T-helper 22 cell (primary cell): Measurements from ENCODE around the gene SIK2.
"Not testable (repeated sequence)": the region's sequence is repeated elsewhere in the genome, so short reads cannot be mapped to it uniquely, and the experiment has no call there.

Experiments
- DNase-seq: peaks from one replicate; pipeline ENCODE4 v3.0.0-alpha.2; 2020; ENCODE audit warnings: low read depth

Gene SIK2

DNA sequence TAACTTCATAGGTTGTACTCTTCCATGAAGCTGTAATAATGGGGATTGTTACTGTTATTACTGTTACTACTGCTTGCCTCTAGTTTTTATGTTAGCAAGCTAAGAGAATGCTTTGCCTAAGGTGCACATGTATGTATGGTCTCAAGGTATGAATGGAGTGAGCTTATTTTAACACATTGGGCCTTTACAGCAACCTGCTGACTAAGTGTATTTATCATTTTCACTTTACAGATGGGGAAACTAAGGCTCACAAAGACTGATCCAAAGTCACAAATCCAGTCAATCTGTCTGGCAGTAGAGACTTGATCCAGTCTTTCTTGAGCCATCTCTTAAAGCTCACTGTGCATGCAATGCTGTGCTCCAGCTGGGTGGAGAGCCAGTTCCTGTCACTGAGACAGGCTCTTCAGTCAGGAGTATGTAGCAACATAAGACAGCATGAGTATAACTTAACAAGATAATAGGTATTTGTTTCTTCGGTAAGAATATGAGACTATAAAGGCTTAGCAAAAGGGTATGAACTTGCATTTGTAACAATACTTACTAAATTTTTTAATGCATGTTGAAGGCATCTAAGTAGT is 97.4 kb downstream of the SIK2 start:
- no peak for DNase-seq

DNA sequence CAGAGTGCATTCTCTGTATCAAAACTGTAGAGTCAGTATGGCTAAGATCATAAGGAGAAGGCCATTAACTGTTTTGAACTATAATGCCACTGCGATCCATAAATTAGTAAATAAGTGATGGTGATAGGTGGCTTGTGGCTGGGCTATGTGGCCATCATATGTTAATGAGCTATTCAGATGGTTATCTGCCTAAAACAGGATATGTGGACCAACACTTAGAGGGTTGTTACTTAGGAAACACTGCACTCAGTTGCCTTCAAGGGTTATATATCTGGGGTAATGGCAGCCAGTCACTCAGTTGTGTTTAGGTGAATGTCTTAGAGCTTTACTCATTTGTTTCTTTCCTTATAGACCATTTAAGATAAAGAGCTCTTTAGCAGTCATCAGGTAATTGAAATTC is 97.9 kb downstream of the SIK2 start:
- DNase-seq: no peak

DNA sequence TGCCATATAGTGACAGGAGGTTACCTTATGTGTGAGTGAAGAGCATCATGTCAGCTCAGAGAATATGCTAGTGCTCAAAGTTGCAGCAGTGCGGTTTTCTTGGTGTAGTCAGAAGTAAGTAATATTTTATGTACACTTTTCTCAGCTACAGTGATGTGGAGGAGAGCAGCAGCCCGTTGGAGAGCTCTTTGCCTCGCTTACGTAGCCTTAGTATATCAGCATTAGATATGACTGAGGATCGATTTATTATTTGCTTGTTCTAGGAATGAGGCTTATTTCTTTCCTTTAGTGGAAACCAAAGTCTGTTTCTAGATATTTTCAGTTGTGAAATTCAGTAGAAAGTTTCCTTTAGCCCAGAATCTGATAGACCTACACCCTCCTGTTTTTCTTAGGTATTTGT is 100.4 kb downstream of the SIK2 start:
- no peak for DNase-seq

DNA sequence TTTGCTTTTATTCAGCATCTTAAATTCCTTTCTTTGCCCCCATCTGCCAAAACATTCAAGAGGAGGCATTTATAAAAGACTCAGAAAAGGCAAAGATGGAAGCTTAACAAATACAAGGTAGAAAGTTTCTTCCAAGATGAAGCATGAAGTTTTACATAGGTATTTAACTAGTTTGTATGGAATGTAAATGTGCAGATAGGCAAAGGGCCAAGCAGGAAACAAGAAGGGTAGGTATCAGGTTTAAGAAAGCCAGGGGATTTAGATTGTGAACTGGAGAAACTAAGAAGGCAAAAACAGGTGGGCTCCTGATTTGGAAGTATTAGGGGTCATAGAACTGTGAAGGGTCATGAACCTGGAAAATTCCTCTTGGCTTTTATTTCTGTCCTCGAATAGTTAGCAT is 101.3 kb downstream of the SIK2 start:
- no peak for DNase-seq

DNA sequence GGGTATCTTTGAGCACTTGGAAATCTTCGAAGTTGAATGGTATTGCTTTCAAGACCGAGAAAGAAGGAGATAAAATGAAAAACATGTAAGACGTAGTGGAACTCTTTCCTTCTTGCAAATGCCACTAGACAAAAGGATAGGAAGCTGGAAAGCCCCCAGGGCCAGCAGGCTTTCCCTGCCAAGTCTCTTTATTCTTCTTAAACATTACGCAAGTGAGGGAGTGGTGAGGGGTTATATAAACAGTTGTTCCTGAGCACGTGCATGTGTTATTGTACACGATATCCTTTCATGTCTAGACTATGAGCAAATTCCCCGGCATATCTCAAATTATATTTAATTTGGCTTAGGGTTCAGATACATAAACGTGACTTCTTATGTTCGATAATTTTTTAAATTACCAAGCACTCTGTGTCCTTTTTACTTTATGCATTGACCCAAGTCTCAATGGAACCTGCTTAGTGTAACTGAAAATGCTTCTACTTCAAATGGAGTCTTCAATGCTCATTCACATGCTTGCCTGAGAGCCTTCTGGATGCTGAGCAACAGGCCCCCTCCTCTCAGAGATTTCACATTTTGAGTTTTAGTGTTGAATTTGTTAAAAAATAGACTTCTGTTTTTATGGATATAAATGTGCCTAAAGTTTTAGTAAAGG is 104.9 kb downstream of the SIK2 start:
- no peak for DNase-seq

DNA sequence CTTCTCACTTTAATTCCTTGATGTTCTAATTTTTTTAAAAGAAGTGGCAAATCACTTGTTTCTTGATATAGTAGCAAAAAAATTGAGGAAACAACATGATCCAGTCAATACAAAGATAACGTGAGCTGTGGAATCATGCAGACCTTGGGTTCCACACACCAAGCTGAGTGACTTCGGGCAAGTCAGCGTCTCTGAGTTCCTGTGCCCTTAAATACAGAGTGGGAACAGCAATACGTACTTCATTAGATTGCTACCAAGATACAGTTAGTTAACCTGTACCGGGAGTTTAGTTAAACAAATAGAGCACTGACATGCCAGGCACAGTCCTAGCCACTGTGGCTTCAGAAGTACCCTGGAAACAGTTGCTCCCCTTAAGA is 105.4 kb downstream of the SIK2 start:
- no peak for DNase-seq

DNA sequence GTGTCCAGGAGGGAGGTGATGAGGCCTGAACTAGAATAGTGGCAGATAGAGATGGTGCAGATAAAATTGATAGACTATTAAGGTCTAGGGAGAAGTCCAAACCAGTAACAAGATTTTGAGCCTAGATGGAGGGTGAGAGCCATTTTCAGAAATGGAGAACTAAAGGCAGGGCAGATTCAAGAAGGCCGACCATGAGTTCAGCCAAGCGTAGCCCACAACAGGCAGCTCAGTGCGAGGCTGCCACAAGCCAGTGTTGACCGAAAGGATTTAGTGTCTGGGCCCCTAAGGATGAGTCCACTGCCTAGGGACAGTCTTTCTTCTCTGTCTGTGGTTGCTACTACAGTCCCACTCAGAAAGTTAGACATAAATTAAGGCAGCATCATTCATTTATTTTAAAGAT is 112.3 kb downstream of the SIK2 start:
- DNase-seq: no peak

DNA sequence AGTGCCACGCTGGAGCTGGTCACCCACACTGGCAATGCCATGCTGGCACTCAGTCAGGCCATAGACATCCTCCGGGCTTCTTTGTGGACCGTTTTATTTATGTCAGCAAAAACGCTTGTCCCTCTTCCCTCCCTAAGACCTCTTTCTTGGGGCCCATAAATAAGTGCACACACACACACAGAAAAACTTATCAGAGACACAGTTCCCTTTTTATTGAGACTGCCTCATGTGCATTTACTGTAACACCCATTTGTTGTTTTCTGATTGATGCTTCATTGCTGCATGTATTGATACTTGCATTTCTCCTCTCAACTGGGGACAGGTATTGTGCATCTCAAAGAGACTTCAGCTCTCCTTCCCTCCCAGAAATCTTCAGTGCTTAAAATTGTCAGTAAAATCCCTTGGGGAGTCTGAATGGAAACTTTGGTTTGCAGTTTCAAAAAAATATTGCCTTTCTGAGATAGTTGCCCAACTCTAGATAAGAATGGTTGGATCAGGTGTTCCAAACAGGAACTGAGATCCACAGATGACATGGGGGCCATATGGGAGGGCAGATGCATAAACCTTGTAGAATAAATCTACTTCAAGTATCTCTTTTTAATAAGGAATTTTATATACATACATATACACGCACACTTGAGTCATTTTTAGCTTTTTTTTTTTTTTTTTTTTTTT is 113.0 kb downstream of the SIK2 start:
- DNase-seq: no peak

DNA sequence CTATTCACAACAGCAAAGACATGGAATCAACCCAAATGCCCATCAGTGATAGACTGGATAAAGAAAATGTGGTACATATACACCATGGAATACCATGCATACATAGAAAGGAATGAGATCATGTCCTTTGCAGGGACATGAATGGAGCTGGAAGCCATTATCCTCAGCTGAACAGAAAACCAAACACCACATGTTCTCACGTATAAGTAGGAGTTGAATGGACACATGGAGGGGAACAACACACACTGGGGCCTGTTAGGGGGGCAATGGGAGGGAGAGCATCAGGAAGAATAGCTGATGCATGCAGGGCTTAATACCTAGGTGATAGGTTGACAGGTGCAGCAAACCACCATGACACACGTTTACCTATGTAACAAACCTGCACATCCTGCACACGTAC is 115.4 kb downstream of the SIK2 start:
- DNase-seq: not testable (repeated sequence)

DNA sequence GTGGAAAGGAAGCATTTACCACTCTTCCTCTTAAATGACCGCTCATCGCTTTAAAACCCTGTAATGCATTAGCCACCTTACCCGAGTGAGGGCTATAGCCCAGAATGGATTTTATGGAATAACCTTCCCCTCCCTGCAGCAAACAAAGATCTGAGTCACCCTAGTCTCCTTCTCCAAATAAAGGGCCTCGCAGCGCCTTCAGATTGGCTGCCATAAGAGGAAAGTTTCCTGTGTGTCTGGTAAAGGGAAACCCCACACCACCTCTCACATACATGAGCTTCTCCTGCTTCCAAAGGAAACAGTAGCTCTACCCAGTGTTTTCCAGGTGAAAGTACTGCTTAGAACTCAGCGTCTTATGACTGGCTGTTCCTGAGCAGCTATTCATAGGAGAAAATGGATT is 116.2 kb downstream of the SIK2 start:
- no peak for DNase-seq

DNA sequence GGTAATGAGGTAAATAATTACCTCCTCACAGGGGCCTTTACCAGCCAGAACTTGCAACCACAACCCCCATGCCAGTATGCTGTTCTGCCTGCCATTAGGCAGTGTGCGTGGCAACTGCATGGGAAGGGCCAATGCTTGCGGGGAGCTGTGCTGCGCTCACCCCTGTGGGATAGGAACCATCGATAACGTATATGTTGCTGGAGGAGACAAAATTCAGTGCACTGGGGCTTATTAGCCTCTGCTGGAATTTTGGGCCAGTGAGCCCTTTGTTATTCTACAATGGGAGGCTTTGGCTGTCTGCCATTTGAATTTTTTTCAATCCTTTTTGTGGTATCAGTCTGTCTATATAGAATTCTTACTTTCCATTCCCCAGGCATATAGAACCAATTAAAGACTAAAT is 116.6 kb downstream of the SIK2 start:
- DNase-seq: no peak

DNA sequence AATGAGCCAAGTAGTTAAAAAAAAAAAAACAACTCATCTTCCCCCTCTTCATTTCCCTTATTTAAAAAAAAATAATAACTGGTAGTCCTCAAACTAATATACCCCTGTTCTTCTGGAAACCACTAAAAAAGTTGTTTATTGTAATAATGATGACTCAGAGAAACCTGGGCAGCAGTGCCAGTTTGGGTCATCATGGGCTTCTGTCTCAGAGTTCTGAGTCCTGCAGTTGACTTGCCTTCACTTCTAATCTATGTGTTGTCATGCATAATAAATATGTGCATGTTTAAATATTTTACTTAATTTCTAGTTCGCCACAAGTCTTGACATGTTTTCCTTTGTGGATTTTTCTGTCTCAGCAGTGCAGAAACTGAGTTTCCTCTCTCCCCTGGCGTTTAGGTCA is 117.1 kb downstream of the SIK2 start:
- no peak for DNase-seq

DNA sequence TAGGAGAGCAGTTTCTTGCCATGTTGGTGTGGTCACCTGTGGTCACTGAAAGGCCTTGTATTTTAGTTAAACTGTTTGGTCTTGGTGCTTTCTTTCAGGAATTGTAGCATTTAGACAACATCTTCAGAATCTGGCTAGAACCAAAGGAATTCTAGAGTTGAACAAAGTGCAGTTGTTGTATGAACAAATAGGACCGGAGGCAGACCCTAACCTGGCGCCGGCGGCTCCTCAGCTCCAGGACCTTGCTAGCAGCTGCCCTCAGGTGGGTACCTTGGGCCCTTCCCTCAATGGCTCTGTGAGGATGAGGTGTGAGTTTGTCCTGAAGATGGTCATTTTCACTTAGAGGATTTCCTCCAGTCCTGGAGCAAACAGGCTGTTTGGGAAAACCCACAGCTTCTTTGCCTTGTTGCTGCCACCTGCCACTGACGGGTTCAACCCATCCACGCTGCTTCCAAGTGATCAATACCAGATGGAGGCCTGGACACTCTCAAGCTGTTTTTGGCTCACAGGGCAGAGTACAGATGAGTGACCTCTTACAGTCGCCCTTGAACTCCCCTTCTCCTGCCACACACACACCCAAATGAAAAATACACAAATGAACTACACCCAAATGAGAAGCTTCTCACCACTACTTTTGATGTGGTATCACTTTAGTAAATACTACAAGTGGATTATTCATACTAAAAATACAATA is 118.7 kb downstream of the SIK2 start:
- no peak for DNase-seq

DNA sequence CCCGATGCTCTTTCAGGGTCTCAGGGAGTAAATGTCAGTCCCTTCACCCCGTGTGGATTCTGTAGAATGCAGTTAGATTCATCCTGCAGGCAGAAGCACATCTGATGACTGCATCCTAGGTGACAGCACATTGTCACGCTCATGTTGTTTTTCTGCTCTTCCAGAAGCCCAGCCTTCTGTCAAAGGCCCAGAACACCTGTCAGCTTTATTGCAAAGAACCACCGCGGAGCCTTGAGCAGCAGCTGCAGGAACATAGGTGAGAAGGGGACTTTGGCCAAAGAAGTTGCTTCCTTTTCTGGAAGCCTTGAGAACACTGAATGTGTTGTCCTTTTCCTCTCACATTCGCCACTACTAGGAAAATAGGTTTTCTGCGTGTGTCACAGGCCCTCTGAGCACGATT is 120.3 kb downstream of the SIK2 start:
- no peak for DNase-seq

DNA sequence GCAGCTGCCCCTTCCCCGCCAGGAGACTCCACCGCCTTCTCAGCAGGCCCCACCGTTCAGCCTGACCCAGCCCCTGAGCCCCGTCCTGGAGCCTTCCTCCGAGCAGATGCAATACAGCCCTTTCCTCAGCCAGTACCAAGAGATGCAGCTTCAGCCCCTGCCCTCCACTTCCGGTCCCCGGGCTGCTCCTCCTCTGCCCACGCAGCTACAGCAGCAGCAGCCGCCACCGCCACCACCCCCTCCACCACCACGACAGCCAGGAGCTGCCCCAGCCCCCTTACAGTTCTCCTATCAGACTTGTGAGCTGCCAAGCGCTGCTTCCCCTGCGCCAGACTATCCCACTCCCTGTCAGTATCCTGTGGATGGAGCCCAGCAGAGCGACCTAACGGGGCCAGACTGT is 121.3 kb downstream of the SIK2 start:
- no peak for DNase-seq

DNA sequence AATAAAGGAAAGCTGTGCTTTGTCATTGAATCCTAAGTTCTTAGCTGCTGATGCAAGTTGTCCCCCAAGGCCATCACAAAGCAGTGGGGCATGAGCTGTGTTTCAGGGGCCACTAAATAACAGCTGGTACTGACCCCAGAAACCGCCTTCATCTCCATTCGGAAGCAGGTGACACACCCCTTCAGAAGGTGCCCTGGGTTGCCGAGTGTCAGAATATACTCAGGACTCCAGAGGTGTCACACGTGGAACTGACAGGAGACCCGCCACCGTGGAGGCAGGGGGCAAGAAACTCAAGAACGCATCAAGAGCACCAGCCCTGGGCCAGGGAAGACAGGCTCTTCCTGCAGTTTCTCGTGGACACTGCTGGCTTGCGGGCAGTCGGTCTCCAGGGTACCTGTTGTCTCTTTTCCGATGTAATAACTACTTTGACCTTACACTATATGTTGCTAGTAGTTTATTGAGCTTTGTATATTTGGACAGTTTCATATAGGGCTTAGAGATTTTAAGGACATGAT is 122.4 kb downstream of the SIK2 start:
- DNase-seq: no peak

DNA sequence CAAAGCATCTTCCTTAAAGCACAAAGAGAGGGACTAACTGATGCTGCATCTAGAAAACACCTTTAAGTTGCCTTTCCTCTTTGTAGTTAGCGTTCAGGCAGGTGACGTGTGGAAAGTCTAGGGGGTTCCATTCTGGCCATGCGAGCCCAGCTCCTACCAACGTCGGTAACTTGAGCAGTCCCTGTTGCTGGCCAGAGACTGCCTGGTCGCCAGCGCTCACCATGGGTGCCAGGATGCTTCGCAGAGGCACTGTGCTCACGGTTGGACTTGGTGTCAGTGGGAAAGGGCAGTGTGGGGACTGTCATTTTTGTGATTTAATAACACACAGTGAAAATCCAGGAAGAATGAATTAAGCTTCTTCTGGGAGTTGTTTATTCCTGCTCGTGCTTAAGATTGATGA is 123.4 kb downstream of the SIK2 start:
- DNase-seq: no peak

DNA sequence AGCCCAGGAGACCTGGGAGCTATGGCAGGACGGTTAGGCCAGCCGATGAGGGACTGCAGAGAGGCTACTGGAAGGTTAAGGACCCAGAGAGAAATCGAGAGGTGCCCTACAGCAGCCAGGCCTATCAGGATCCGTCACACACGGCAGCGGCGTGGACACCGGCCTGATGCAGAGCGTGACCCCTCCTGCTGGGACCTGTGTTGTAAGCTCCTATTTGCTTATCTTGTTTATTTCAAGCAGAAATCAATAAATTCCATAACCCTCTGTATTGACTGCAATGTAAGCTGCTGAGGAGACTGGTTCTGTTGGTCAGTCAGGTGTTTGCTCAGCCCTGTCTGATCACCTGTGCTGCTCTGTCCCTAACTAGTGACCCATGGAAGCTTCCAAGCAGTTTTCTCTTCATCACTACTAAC is 124.1 kb downstream of the SIK2 start:
- no peak for DNase-seq

DNA sequence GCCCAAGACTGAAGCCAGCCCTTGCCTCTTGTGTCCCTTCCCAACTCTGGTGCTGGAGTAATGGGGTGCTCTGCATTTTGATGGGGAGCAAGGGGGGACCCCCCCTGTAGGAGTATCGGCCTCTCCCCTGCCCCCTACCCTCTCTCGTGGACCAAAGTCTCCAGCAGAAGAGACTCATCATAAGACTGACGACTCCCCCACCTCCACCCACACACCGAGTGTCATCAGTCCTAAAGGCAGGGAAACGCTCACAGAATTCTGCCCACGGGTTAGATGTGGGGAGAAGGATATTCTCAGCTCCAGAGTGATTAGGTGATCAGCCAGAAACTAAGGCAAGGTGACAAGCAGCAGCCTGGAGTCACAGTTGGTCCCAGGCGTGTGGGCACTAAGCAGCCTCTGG is 125.2 kb downstream of the SIK2 start:
- no peak for DNase-seq

DNA sequence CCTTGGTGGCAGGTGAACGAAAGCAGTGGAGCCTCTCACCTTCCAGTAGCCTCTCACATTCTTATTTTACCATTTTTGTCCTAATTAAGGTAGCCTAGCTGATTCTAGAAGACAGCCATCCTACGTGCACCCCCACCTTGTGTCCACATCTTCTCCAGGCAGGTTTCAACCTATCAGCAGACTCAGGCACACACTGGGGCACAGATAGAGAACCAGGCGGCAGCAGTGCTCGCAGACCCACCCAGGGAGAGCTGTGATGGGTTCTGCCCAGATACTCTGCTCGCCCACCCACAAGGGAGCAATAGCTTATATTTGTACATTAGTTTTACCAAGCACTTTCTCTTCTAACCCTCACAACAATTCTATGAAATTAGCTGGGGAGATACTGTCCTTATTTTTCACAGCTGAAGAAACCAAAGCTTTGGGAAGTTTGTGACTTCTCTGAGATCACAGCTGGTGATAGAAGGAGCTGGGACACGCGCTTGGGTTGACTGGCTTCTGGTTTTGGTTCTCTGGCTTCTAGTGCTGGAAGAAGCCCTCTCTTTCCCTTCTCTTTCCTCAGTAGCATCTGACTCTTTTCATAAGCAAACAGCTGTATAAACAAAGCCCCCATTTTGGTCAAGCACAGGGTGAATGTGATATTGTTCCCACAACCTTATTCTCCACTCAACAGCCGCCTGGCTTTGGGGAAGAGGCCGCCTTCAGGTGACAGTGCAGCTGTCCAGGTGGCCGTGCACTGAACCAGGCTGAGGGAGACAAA is 127.0 kb downstream of the SIK2 start:
- DNase-seq: no peak

DNA sequence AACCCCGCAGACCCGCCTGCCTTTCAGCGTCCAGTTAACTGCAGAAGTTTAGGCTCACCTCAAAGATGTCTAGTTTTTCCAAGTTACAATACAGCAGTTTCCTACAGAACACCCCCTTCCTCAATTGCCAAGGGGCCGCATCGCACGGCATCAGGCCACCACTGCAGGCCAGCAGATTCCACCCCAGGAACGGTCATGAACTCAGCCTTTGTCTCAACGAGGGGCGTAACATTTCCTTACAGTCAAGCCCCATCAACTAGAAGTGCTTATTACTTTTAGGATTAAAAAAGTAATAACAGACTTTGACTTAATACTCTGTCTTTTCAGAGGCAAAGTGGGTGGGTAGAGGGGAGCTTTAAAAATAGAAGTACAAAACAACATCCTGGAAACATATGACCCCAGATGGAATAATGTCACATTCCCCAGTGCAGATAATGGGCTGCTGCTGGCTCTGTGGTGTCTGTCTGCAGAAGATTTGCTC is 127.6 kb downstream of the SIK2 start:
- no peak for DNase-seq
